IMR-90 (cell line): ENCODE results near the gene GM2A. TPM values are rescaled to one million over a fixed set of nuclear protein-coding genes. Genes with fewer than 3 reads are reported as not detected.

Experiments
- ATAC-seq: fragments of 200-7000 bp; cut with Tn5 transposase; 2 replicates; pipeline ENCODE4 v1.9.1; 2020; ENCODE audit warnings: low read depth, mild to moderate bottlenecking, moderate library complexity
- BruUV-seq: library from RNA; stranded (reverse); fragments of 400-500 nt; replicated peaks from 2 replicates; lab custom pipeline; 2021; lab: Mats Ljungman, UMichigan
- CTCF ChIA-PET: fragments of 300-600 bp; formaldehyde crosslinking; extraction: SDS; loops from one replicate; lab custom pipeline; 2021; ENCODE audit warnings: antibody characterized with exemption; lab: Yijun Ruan, JAX
- POLR2A ChIA-PET: fragments of 300-600 bp; sonication (Branson Sonifier 250); formaldehyde crosslinking; loops from one replicate; lab custom pipeline; 2022; ENCODE audit warnings: antibody characterized with exemption; ENCODE audit not compliant: unreplicated experiment; lab: Charles Lee
- DNase-seq: peaks from one replicate; pipeline ENCODE4 v3.0.0; 2013
- H2AFZ ChIP-seq: replicated peaks from 2 replicates; pipeline ENCODE3; 2013; ENCODE audit warnings: low read length, mild to moderate bottlenecking; ENCODE audit not compliant: poor library complexity
- H2AK5ac ChIP-seq: 2 replicates; pipeline ENCODE4 v1.6.1; 2013; ENCODE audit warnings: low read depth, low read length, inconsistent platforms
- H2AK9ac ChIP-seq: replicated peaks from 2 replicates; pipeline ENCODE3; 2013; ENCODE audit warnings: mild to moderate bottlenecking, low read depth, low read length, moderate library complexity; ENCODE audit not compliant: poor library complexity
- H2BK120ac ChIP-seq: 2 replicates; pipeline ENCODE4 v1.6.1; 2013; ENCODE audit warnings: low read depth, low read length, inconsistent platforms
- H2BK15ac ChIP-seq: 3 replicates; pipeline ENCODE4 v1.6.1; 2013; ENCODE audit warnings: low read depth, low read length, inconsistent platforms
- H2BK20ac ChIP-seq: 2 replicates; pipeline ENCODE4 v1.6.1; 2013; ENCODE audit warnings: low read depth, mild to moderate bottlenecking, inconsistent platforms, low read length, moderate library complexity
- H2BK5ac ChIP-seq: 2 replicates; pipeline ENCODE4 v1.6.1; 2013; ENCODE audit warnings: mild to moderate bottlenecking, low read depth, low read length, inconsistent platforms; ENCODE audit not compliant: poor library complexity, severe bottlenecking
- H3K14ac ChIP-seq: replicated peaks from 2 replicates; pipeline ENCODE4 v1.6.1; 2013; ENCODE audit warnings: low read depth, low read length, inconsistent platforms
- H3K18ac ChIP-seq: 2 replicates; pipeline ENCODE4 v1.6.1; 2013; ENCODE audit warnings: low read depth, low read length, control low read depth
- H3K23ac ChIP-seq: 2 replicates; pipeline ENCODE4 v1.6.1; 2013; ENCODE audit warnings: low read depth, low read length, inconsistent platforms
- H3K27ac ChIP-seq: 2 replicates; pipeline ENCODE4 v1.5.1; 2013; ENCODE audit warnings: mild to moderate bottlenecking, control low read depth, low read length; ENCODE audit not compliant: insufficient read depth
- H3K27me3 ChIP-seq: 2 replicates; pipeline ENCODE4 v1.6.1; 2013; ENCODE audit warnings: low read length; ENCODE audit not compliant: control insufficient read depth, insufficient read depth
- H3K36me3 ChIP-seq: 2 replicates; pipeline ENCODE4 v1.6.1; 2013; ENCODE audit warnings: low read length, mixed read lengths; ENCODE audit not compliant: control insufficient read depth, insufficient read depth
- H3K4ac ChIP-seq: 2 replicates; pipeline ENCODE4 v1.6.1; 2013; ENCODE audit warnings: low read depth, low read length, inconsistent platforms
- H3K4me1 ChIP-seq: 2 replicates; pipeline ENCODE4 v1.6.1; 2013; ENCODE audit warnings: low read length, mixed read lengths; ENCODE audit not compliant: control insufficient read depth, insufficient read depth
- H3K4me2 ChIP-seq: 2 replicates; pipeline ENCODE4 v1.6.1; 2013; ENCODE audit warnings: low read depth, mild to moderate bottlenecking, control low read depth, low read length, moderate library complexity
- H3K4me3 ChIP-seq: 2 replicates; pipeline ENCODE4 v1.5.1; 2013; ENCODE audit warnings: low read depth, mild to moderate bottlenecking, control low read depth, low read length, moderate library complexity; ENCODE audit not compliant: insufficient read depth
- H3K56ac ChIP-seq: 2 replicates; pipeline ENCODE4 v1.6.1; 2013; ENCODE audit warnings: low read length, inconsistent platforms; ENCODE audit not compliant: insufficient read depth; ENCODE audit errors: extremely low read depth
- H3K79me1 ChIP-seq, 2 experiments: 2 replicates each; pipeline ENCODE4 v1.6.1; 2013; ENCODE audit warnings: low read length in 2 of 2, inconsistent platforms in 1 of 2, low read depth in 1 of 2
- H3K9ac ChIP-seq: 2 replicates; pipeline ENCODE4 v1.6.1; 2013; ENCODE audit warnings: low read depth, low read length, control low read depth
- H3K9me1 ChIP-seq: 2 replicates; pipeline ENCODE4 v1.6.1; 2013; ENCODE audit warnings: low read length, inconsistent platforms; ENCODE audit not compliant: insufficient read depth
- H3K9me3 ChIP-seq: 2 replicates; pipeline ENCODE4 v1.6.1; 2013; ENCODE audit warnings: low read length; ENCODE audit not compliant: control insufficient read depth, insufficient read depth
- H4K20me1 ChIP-seq: 2 replicates; pipeline ENCODE4 v1.6.1; 2013; ENCODE audit warnings: low read length, inconsistent platforms; ENCODE audit not compliant: insufficient read depth
- H4K5ac ChIP-seq: 2 replicates; pipeline ENCODE4 v1.6.1; 2013; ENCODE audit warnings: mild to moderate bottlenecking, low read depth, low read length, control low read depth
- H4K8ac ChIP-seq, 2 experiments: 2 replicates each; pipeline ENCODE4 v1.6.1; 2013; ENCODE audit warnings: low read depth in 2 of 2, low read length in 2 of 2, control low read depth in 1 of 2, inconsistent platforms in 1 of 2
- H4K91ac ChIP-seq: 2 replicates; pipeline ENCODE4 v1.6.1; 2013; ENCODE audit warnings: low read depth, low read length, inconsistent platforms; ENCODE audit not compliant: insufficient read depth
- BHLHE40 ChIP-seq: fragments of 150-350 bp; IDR thresholded peaks from 2 replicates; pipeline ENCODE4 v1.6.1; 2016; ENCODE audit warnings: mild to moderate bottlenecking, low read depth, low read length
- CEBPB ChIP-seq: IDR thresholded peaks from 2 replicates; pipeline ENCODE4 v1.6.1; 2012; ENCODE audit warnings: low read depth, low read length, improper control_type of control experiment
- CHD1 ChIP-seq: IDR thresholded peaks from 2 replicates; pipeline ENCODE4 v1.6.1; 2012; ENCODE audit warnings: low read depth, low read length, improper control_type of control experiment
- CTCF ChIP-seq: conservative IDR thresholded peaks from 2 replicates; pipeline ENCODE4 v1.5.1; 2012; ENCODE audit warnings: mild to moderate bottlenecking, low read depth, low read length, improper control_type of control experiment
- FOS ChIP-seq: fragments of 150-350 bp; IDR thresholded peaks from 2 replicates; pipeline ENCODE4 v1.6.1; 2016; ENCODE audit warnings: low read depth, low read length
- MAFK ChIP-seq: IDR thresholded peaks from 2 replicates; pipeline ENCODE4 v1.6.1; 2012; ENCODE audit warnings: low read depth, low read length, improper control_type of control experiment
- MAZ ChIP-seq: IDR thresholded peaks from 2 replicates; pipeline ENCODE4 v1.6.1; 2012; ENCODE audit warnings: low read depth, mild to moderate bottlenecking, low read length, improper control_type of control experiment, moderate library complexity, borderline replicate concordance
- MXI1 ChIP-seq: IDR thresholded peaks from 2 replicates; pipeline ENCODE4 v1.6.1; 2012; ENCODE audit warnings: low read depth, mild to moderate bottlenecking, low read length, moderate library complexity, borderline replicate concordance
- NFE2L2 ChIP-seq: fragments of 150-350 bp; IDR thresholded peaks from 2 replicates; pipeline ENCODE4 v1.6.1; 2016; ENCODE audit warnings: low read depth, mild to moderate bottlenecking, low read length
- POLR2A ChIP-seq: IDR thresholded peaks from 2 replicates; pipeline ENCODE4 v1.6.1; 2012; ENCODE audit warnings: mild to moderate bottlenecking, low read depth, low read length
- RAD21 ChIP-seq: IDR thresholded peaks from 2 replicates; pipeline ENCODE4 v1.6.1; 2012; ENCODE audit warnings: low read length, improper control_type of control experiment
- RCOR1 ChIP-seq: IDR thresholded peaks from 2 replicates; pipeline ENCODE4 v1.6.1; 2012; ENCODE audit warnings: mild to moderate bottlenecking, low read length, improper control_type of control experiment; ENCODE audit not compliant: insufficient replicate concordance
- RFX5 ChIP-seq: IDR thresholded peaks from 2 replicates; pipeline ENCODE4 v1.8.0; 2012; ENCODE audit warnings: low read depth, mild to moderate bottlenecking, low read length, moderate library complexity
- SMC3 ChIP-seq: fragments of 150-350 bp; IDR thresholded peaks from 2 replicates; pipeline ENCODE4 v1.6.1; 2016; ENCODE audit warnings: low read depth, mild to moderate bottlenecking, antibody characterized with exemption, low read length, moderate library complexity
- WGBS, 2 experiments: methylation state at CpG; one replicate each; pipeline versions ENCODE4 v1.1.5 to v1.1.7; 2013; ENCODE audit warnings: missing lambda C conversion rate in 2 of 2; ENCODE audit not compliant: insufficient read length in 1 of 2; ENCODE audit errors: extremely low coverage in 2 of 2; 5-methylcytosine and 5-hydroxymethylcytosine counted together
- dilution Hi-C: fragments of 300-500 bp; cut with HindIII; formaldehyde crosslinking; loops from one replicate; pipeline ENCODE4 v1.14.3; 2018; ENCODE audit warnings: low sequenced_read_pairs; ENCODE audit not compliant: unreplicated experiment
- in situ Hi-C: fragments of 300-500 bp; cut with MboI; formaldehyde crosslinking; loops from 3 replicates; pipeline ENCODE4 v1.14.3; 2019; ENCODE audit warnings: low sequenced_read_pairs, inconsistent platforms, mixed read lengths
- intact Hi-C: fragments of 100-400 bp; cut with micrococcal nuclease; formaldehyde crosslinking; loops from 2 replicates; pipeline ENCODE4 v1.10.0; 2022
- polyA plus RNA-seq, 3 experiments: library from polyadenylated mRNA; depleted of rRNA; stranded (reverse); fragments of >200 nt; gene quantifications; 2 replicates each; pipeline ENCODE4 v1.2.3, GENCODE V29; 2012; ENCODE audit warnings: low replicate concordance in 1 of 3
- total RNA-seq: library from RNA; depleted of rRNA; stranded (reverse); fragments of >200 nt; gene quantifications from 2 replicates; pipeline ENCODE4 v1.2.3, GENCODE V29; 2012
- TF ChIP-seq, protein P1 (sequence below): fragments of 150-350 bp; IDR thresholded peaks from 2 replicates; pipeline ENCODE4 v1.6.1; 2016; ENCODE audit warnings: low read depth, mild to moderate bottlenecking, low read length, moderate library complexity, borderline replicate concordance
- TF ChIP-seq, protein P2 (sequence below): fragments of 150-350 bp; IDR thresholded peaks from 2 replicates; pipeline ENCODE4 v1.6.1; 2017; ENCODE audit warnings: mild to moderate bottlenecking, antibody characterized with exemption, low read length, low read depth

The GM2A gene
- total and polyA plus RNA-seq, 2 of the 4 experiments (the other 2 are of a cell fraction), result 13.8 to 18.5 TPM

- peaks cover 8% of the 10 kb centered on the region for H3K36me3 ChIP-seq
- H2BK20ac ChIP-seq, result no peak overlapping the region
- no peaks in the 10 kb centered on the region for H3K27me3 ChIP-seq
- H3K4me2 ChIP-seq, result no peak overlapping the region
- intact Hi-C loops, result no loop called here
- no peak overlapping the region for H3K4ac ChIP-seq
- ATAC-seq (no peak), DNase-seq (no peak)
- H2BK5ac ChIP-seq, result no peak overlapping the region
- dilution Hi-C loops, result no loop called here
- ChIA-PET POLR2A (no interaction called here), CTCF (no interaction called here)
- no peak overlapping the region for H4K5ac ChIP-seq
- no peak overlapping the region for H4K8ac ChIP-seq
- 100% methylated on average over 2 of the region's 3 CpGs; no CpG with 5 or more reads in 1 of the 2 experiments for WGBS, 2 experiments
- no peak overlapping the region for H4K91ac ChIP-seq
- no peak overlapping the region for H3K56ac ChIP-seq
- no peak overlapping the region for H2AK5ac ChIP-seq
- H2AK9ac ChIP-seq, result no peak overlapping the region
- H2BK120ac ChIP-seq, result no peak overlapping the region
- H3K4me3 ChIP-seq, result no peak overlapping the region
- no peaks in the 10 kb centered on the region for H3K9me3 ChIP-seq
- no peak overlapping the region for H3K27ac ChIP-seq
- H3K9ac ChIP-seq, result no peak overlapping the region
- TF ChIP-seq, protein P1, sequence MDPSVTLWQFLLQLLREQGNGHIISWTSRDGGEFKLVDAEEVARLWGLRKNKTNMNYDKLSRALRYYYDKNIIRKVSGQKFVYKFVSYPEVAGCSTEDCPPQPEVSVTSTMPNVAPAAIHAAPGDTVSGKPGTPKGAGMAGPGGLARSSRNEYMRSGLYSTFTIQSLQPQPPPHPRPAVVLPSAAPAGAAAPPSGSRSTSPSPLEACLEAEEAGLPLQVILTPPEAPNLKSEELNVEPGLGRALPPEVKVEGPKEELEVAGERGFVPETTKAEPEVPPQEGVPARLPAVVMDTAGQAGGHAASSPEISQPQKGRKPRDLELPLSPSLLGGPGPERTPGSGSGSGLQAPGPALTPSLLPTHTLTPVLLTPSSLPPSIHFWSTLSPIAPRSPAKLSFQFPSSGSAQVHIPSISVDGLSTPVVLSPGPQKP, result no peak
- no peak for TF ChIP-seq MAFK
- no peak for TF ChIP-seq CHD1
- no peak for TF ChIP-seq SMC3
- no peak for TF ChIP-seq POLR2A
- TF ChIP-seq RFX5, result no peak
- no peak for TF ChIP-seq RCOR1
- TF ChIP-seq MAZ, result no peak
- no peak for TF ChIP-seq FOS
- no peak for TF ChIP-seq MXI1
- TF ChIP-seq, protein P2, sequence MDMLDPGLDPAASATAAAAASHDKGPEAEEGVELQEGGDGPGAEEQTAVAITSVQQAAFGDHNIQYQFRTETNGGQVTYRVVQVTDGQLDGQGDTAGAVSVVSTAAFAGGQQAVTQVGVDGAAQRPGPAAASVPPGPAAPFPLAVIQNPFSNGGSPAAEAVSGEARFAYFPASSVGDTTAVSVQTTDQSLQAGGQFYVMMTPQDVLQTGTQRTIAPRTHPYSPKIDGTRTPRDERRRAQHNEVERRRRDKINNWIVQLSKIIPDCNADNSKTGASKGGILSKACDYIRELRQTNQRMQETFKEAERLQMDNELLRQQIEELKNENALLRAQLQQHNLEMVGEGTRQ, result no peak
- no peak for TF ChIP-seq CEBPB
- TF ChIP-seq CTCF, result no peak
- no peak for TF ChIP-seq RAD21
- no peak for TF ChIP-seq BHLHE40
- TF ChIP-seq NFE2L2, result no peak
- H2AFZ ChIP-seq, result no peak overlapping the region
- H3K79me1 ChIP-seq, result no peaks in the 10 kb centered on the region
- no peaks in the 10 kb centered on the region for H4K20me1 ChIP-seq
- H3K23ac ChIP-seq, result no peak overlapping the region
- in situ Hi-C loops, result no loop called here
- H3K18ac ChIP-seq, result no peak overlapping the region
- BruUV-seq, result no TSS peak
- peaks cover 7% of the 10 kb centered on the region for H3K9me1 ChIP-seq
- no peak overlapping the region for H3K14ac ChIP-seq
- H2BK15ac ChIP-seq, result no peak overlapping the region
- peaks cover 2% of the 10 kb centered on the region for H3K4me1 ChIP-seq
Observed at GRCh38 chr5:151262532-151262931, 9.5 kb downstream of the GM2A start.
